ENCODE results near the gene GLRX2.

- TF ChIP-seq ZNF274 (IDR thresholded peaks at IDR 0.05; ENCODE audit: low read depth, low read length): no peak
- no peak for TF ChIP-seq YY1 (IDR thresholded peaks at IDR 0.05; ENCODE audit: insufficient read depth, insufficient read length)
- TF ChIP-seq SUZ12 (IDR thresholded peaks at IDR 0.05; ENCODE audit: extremely low read depth, insufficient read depth, insufficient read length): no peak
Observed at GRCh38 chr1:193068013-193068412, 37.2 kb downstream of the GLRX2 start.

Data from NT2/D1 (cell line).